ENCODE results near the gene CLASP1.

The CLASP1 gene

GRCh38 chr2:121504316-121504715 lies 144.9 kb downstream of the CLASP1 start:
- Histone ChIP-seq H3K9ac (no peak overlapping the region), H3K4me3 (IDR thresholded peaks at IDR 0.05; ENCODE audit: insufficient read depth, low read depth, low read length) (no peak overlapping the region), H3K4me1 (ENCODE audit: low read depth, poor library complexity, severe bottlenecking) (peaks cover 4% of the 10 kb centered on the region), H3K4me2 (no peak overlapping the region), H4K20me1 (ENCODE audit: insufficient read depth) (no peaks in the 10 kb centered on the region), H3K27ac (no peak overlapping the region), H3K27me3 (ENCODE audit: insufficient read depth, low read depth) (no peaks in the 10 kb centered on the region), H3K79me2 (ENCODE audit: insufficient read depth, low read depth) (no peaks in the 10 kb centered on the region), H2AFZ (ENCODE audit: low read depth) (no peak overlapping the region), H3K36me3 (ENCODE audit: insufficient read depth) (no peaks in the 10 kb centered on the region)
- TF ChIP-seq CTCF (conservative IDR thresholded peaks at IDR 0.05; ENCODE audit: low read depth, low read length): no peak

GRCh38 chr2:121502781-121503180 lies 146.5 kb downstream of the CLASP1 start:
- Histone ChIP-seq H3K36me3 (ENCODE audit: insufficient read depth) (no peaks in the 10 kb centered on the region), H3K79me2 (ENCODE audit: insufficient read depth, low read depth) (no peaks in the 10 kb centered on the region), H3K9ac (no peak overlapping the region), H3K27ac (no peak overlapping the region), H2AFZ (ENCODE audit: low read depth) (no peak overlapping the region), H3K4me3 (IDR thresholded peaks at IDR 0.05; ENCODE audit: insufficient read depth, low read depth, low read length) (no peak overlapping the region), H3K4me2 (no peak overlapping the region), H3K4me1 (ENCODE audit: low read depth, poor library complexity, severe bottlenecking) (peaks cover 4% of the 10 kb centered on the region), H3K27me3 (ENCODE audit: insufficient read depth, low read depth) (no peaks in the 10 kb centered on the region), H4K20me1 (ENCODE audit: insufficient read depth) (no peaks in the 10 kb centered on the region)
- TF ChIP-seq CTCF (conservative IDR thresholded peaks at IDR 0.05; ENCODE audit: low read depth, low read length): no peak

GRCh38 chr2:121502246-121502645 lies 147.0 kb downstream of the CLASP1 start:
- H4K20me1 ChIP-seq (ENCODE audit: insufficient read depth): no peaks in the 10 kb centered on the region
- H3K4me2 ChIP-seq: no peak overlapping the region
- no peaks in the 10 kb centered on the region for H3K79me2 ChIP-seq (ENCODE audit: insufficient read depth, low read depth)
- H3K27ac ChIP-seq: no peak overlapping the region
- H3K9ac ChIP-seq: no peak overlapping the region
- no peak for TF ChIP-seq CTCF (conservative IDR thresholded peaks at IDR 0.05; ENCODE audit: low read depth, low read length)
- no peak overlapping the region for H2AFZ ChIP-seq (ENCODE audit: low read depth)
- no peak overlapping the region for H3K4me3 ChIP-seq (IDR thresholded peaks at IDR 0.05; ENCODE audit: insufficient read depth, low read depth, low read length)
- peaks cover 4% of the 10 kb centered on the region for H3K4me1 ChIP-seq (ENCODE audit: low read depth, poor library complexity, severe bottlenecking)
- H3K36me3 ChIP-seq (ENCODE audit: insufficient read depth): no peaks in the 10 kb centered on the region
- H3K27me3 ChIP-seq (ENCODE audit: insufficient read depth, low read depth): no peaks in the 10 kb centered on the region

GRCh38 chr2:121501554-121501953 lies 147.7 kb downstream of the CLASP1 start:
- Histone ChIP-seq H2AFZ (ENCODE audit: low read depth) (no peak overlapping the region), H3K27ac (no peak overlapping the region), H3K9ac (no peak overlapping the region), H3K4me3 (IDR thresholded peaks at IDR 0.05; ENCODE audit: insufficient read depth, low read depth, low read length) (no peak overlapping the region), H4K20me1 (ENCODE audit: insufficient read depth) (no peaks in the 10 kb centered on the region), H3K27me3 (ENCODE audit: insufficient read depth, low read depth) (no peaks in the 10 kb centered on the region), H3K4me1 (ENCODE audit: low read depth, poor library complexity, severe bottlenecking) (peaks cover 4% of the 10 kb centered on the region), H3K4me2 (no peak overlapping the region), H3K79me2 (ENCODE audit: insufficient read depth, low read depth) (no peaks in the 10 kb centered on the region), H3K36me3 (ENCODE audit: insufficient read depth) (no peaks in the 10 kb centered on the region)
- TF ChIP-seq CTCF (conservative IDR thresholded peaks at IDR 0.05; ENCODE audit: low read depth, low read length): no peak

Data from KMS-11 (cell line).